ENCODE data around the gene ARFGAP3. TPM values are rescaled to one million over a fixed set of nuclear protein-coding genes. Genes with fewer than 3 reads are reported as not detected.

The ARFGAP3 gene
- total and polyA plus RNA-seq, 2 experiments from 2014 or later = 53.7 to 89.5 TPM

GRCh38 chr22:42769574-42770447 lies 87.3 kb downstream of the ARFGAP3 start:
- WGBS (ENCODE audit: low lambda C conversion rate, missing lambda C conversion rate) = 48% methylated on average over 41 of the region's 50 CpGs
- Histone ChIP-seq H3K27ac (peak overlapping the region; percentile 47), H4K20me1 (ENCODE audit: insufficient read depth, poor library complexity, severe bottlenecking) (no peaks in the 10 kb centered on the region), H3K9me2 (replicated peaks; ENCODE audit: insufficient read depth) (no peaks in the 10 kb centered on the region), H3K9me3 (ENCODE audit: low read depth) (no peaks in the 10 kb centered on the region), H3K4me1 (ENCODE audit: insufficient read depth) (peaks cover 8% of the 10 kb centered on the region), H3K36me3 (replicated peaks; ENCODE audit: insufficient read depth, low read depth) (no peaks in the 10 kb centered on the region), H3K79me2 (no peaks in the 10 kb centered on the region), H3K4me3 (no peak overlapping the region), H3K4me2 (peak overlapping the region; percentile 34), H3K27me3 (no peaks in the 10 kb centered on the region), H2AFZ (no peak overlapping the region)
- TF ChIP-seq CTCF (IDR thresholded peaks at IDR 0.05; ENCODE audit: poor library complexity) (no peak), EZH2phosphoT487 (IDR thresholded peaks at IDR 0.05; ENCODE audit: low read depth, severe bottlenecking, unreplicated experiment) (no peak), EZH2 (IDR thresholded peaks at IDR 0.05; ENCODE audit: borderline replicate concordance) (no peak)
- peak; percentile 83 for DNase-seq (ENCODE audit: low spot score)

- peak overlapping the region; percentile 47 for H3K27ac ChIP-seq
- TF ChIP-seq CTCF (IDR thresholded peaks at IDR 0.05; ENCODE audit: poor library complexity) (no peak), EZH2phosphoT487 (IDR thresholded peaks at IDR 0.05; ENCODE audit: low read depth, severe bottlenecking, unreplicated experiment) (no peak), EZH2 (IDR thresholded peaks at IDR 0.05; ENCODE audit: borderline replicate concordance) (no peak)
- peaks cover 8% of the 10 kb centered on the region for H3K4me1 ChIP-seq (ENCODE audit: insufficient read depth)
Measured at GRCh38 chr22:42769238-42769573, 87.9 kb downstream of the ARFGAP3 start.

GRCh38 chr22:42768385-42769035 lies 88.6 kb downstream of the ARFGAP3 start:
- H3K27me3 ChIP-seq = no peaks in the 10 kb centered on the region
- DNase-seq (ENCODE audit: low spot score) = peak; percentile 4
- H3K9me2 ChIP-seq (replicated peaks; ENCODE audit: insufficient read depth) = no peaks in the 10 kb centered on the region
- H3K79me2 ChIP-seq = no peaks in the 10 kb centered on the region
- no peak overlapping the region for H3K4me2 ChIP-seq
- TF ChIP-seq CTCF (IDR thresholded peaks at IDR 0.05; ENCODE audit: poor library complexity) = no peak
- no peak for TF ChIP-seq EZH2 (IDR thresholded peaks at IDR 0.05; ENCODE audit: borderline replicate concordance)
- TF ChIP-seq EZH2phosphoT487 (IDR thresholded peaks at IDR 0.05; ENCODE audit: low read depth, severe bottlenecking, unreplicated experiment) = no peak
- H3K4me1 ChIP-seq (ENCODE audit: insufficient read depth) = peaks cover 8% of the 10 kb centered on the region
- 80% methylated on average over 19 of the region's 22 CpGs for WGBS (ENCODE audit: low lambda C conversion rate, missing lambda C conversion rate)
- no peaks in the 10 kb centered on the region for H3K36me3 ChIP-seq (replicated peaks; ENCODE audit: insufficient read depth, low read depth)
- H3K4me3 ChIP-seq = no peak overlapping the region
- H4K20me1 ChIP-seq (ENCODE audit: insufficient read depth, poor library complexity, severe bottlenecking) = no peaks in the 10 kb centered on the region
- no peak overlapping the region for H2AFZ ChIP-seq
- no peaks in the 10 kb centered on the region for H3K9me3 ChIP-seq (ENCODE audit: low read depth)
- H3K27ac ChIP-seq = no peak overlapping the region

More at GRCh38 chr22:42769238-42769573, 87.9 kb downstream of the ARFGAP3 start:
- H3K79me2 ChIP-seq = no peaks in the 10 kb centered on the region
- no peaks in the 10 kb centered on the region for H3K9me2 ChIP-seq (replicated peaks; ENCODE audit: insufficient read depth)
- no peak overlapping the region for H3K4me3 ChIP-seq
- H3K36me3 ChIP-seq (replicated peaks; ENCODE audit: insufficient read depth, low read depth) = no peaks in the 10 kb centered on the region
- WGBS (ENCODE audit: low lambda C conversion rate, missing lambda C conversion rate) = 95% methylated on average over 8 of the region's 11 CpGs
- H4K20me1 ChIP-seq (ENCODE audit: insufficient read depth, poor library complexity, severe bottlenecking) = no peaks in the 10 kb centered on the region
- no peak for DNase-seq (ENCODE audit: low spot score)
- H3K27me3 ChIP-seq = no peaks in the 10 kb centered on the region
- no peak overlapping the region for H2AFZ ChIP-seq
- H3K9me3 ChIP-seq (ENCODE audit: low read depth) = no peaks in the 10 kb centered on the region
- H3K4me2 ChIP-seq = no peak overlapping the region
